Gastrocnemius medialis (tissue), 4 donors: ENCODE results near the gene M6PR. TPM values are rescaled to one million over a fixed set of nuclear protein-coding genes. Genes with fewer than 3 reads are reported as not detected.

Experiments
- ATAC-seq, 2 donors: fragments of 150-250 bp; one replicate each; pipeline ENCODE4 v1.9.1; 2016
- DNase-seq, 2 donors: peaks; one replicate each; pipeline ENCODE4 v3.0.0-alpha.2; 2019
- H3K27ac ChIP-seq, 4 donors: fragments of 200-600 bp; sonication (generic); 1 replicate in 1 of 4; 2 replicates in 3 of 4; pipeline ENCODE4 v1.5.1; 2016 to 2018; ENCODE audit warnings: mild to moderate bottlenecking in 2 of 4, moderate library complexity in 1 of 4
- H3K27me3 ChIP-seq, 3 donors: fragments of 200-600 bp; sonication (generic) in 2 of 3; 1 replicate in 1 of 3; 2 replicates in 2 of 3; pipeline versions ENCODE4 v1.5.1 to v1.6.0; 2016 to 2019; ENCODE audit warnings: mild to moderate bottlenecking in 1 of 3, moderate library complexity in 1 of 3
- H3K36me3 ChIP-seq, 2 donors: fragments of 200-600 bp; sonication (generic) in 1 of 2; one replicate each; pipeline ENCODE4 v1.5.1; 2017 to 2018
- H3K4me1 ChIP-seq, 2 donors: fragments of 200-600 bp; sonication (generic) in 1 of 2; one replicate each; pipeline ENCODE4 v1.5.1; 2016 to 2017; ENCODE audit warnings: mild to moderate bottlenecking in 2 of 2
- H3K4me3 ChIP-seq, 4 donors: fragments of 200-600 bp; sonication (generic) in 3 of 4; 1 replicate in 1 of 4; 2 replicates in 3 of 4; pipeline ENCODE4 v1.5.1; 2016 to 2019; ENCODE audit warnings: mild to moderate bottlenecking in 2 of 4
- H3K9me3 ChIP-seq, 3 donors: fragments of 200-600 bp; sonication (generic) in 2 of 3; 1 replicate in 1 of 3; 2 replicates in 2 of 3; pipeline ENCODE4 v1.5.1; 2016 to 2019
- CTCF ChIP-seq, 5 experiments: fragments of 450-650 bp in 3 of 5; fragments of 200-600 bp in 2 of 5; sonication (generic) in 2 of 5; IDR thresholded peaks in 4 of 5; conservative IDR thresholded peaks in 1 of 5; 1 replicate in 4 of 5; 2 replicates in 1 of 5; pipeline ENCODE4 v1.5.1; 2016 to 2019; ENCODE audit warnings: antibody characterized with exemption in 5 of 5, mild to moderate bottlenecking in 3 of 5, moderate library complexity in 3 of 5
- POLR2A ChIP-seq, 2 donors: fragments of 450-650 bp; IDR thresholded peaks; one replicate each; pipeline ENCODE4 v1.6.1; 2017; ENCODE audit warnings: antibody characterized with exemption in 2 of 2, mild to moderate bottlenecking in 2 of 2, moderate library complexity in 2 of 2
- in situ Hi-C, 4 donors: fragments of 200-750 bp; cut with MboI; loops; one replicate each; pipeline versions ENCODE4 v1.15.0 to v1.8.0; 2017; ENCODE audit warnings: low sequenced_read_pairs in 4 of 4
- intact Hi-C: fragments of 100-400 bp; cut with DNase I; formaldehyde crosslinking; loops from one replicate; pipeline ENCODE4 v1.15.1; 2023; ENCODE audit warnings: low total_unique reads
- total RNA-seq, 4 donors: library from RNA; depleted of rRNA; stranded (reverse); fragments of >200 nt; gene quantifications; one replicate each; pipeline versions ENCODE4 v1.1.0 to v1.2.3, GENCODE V29; 2016

Gene M6PR
- total RNA-seq, 4 donors from 2014 or later = 46.6 to 75.3 (median 66.0) TPM

GRCh38 chr12:8985213-8985754 lies 35.8 kb upstream of the M6PR start:
- H3K27ac ChIP-seq = no peak overlapping the region
- H3K36me3 ChIP-seq = peaks cover 0 to 7% of the 10 kb centered on the region in 2 donors
- intact Hi-C loops = no loop called here
- peaks cover 0 to 2% (median under 1%) of the 10 kb centered on the region in 3 donors for H3K9me3 ChIP-seq
- ATAC-seq (no peak), DNase-seq (no peak)
- no peak overlapping the region for H3K4me3 ChIP-seq
- peaks cover 0 to 10% of the 10 kb centered on the region in 2 donors for H3K4me1 ChIP-seq
- H3K27me3 ChIP-seq = no peaks in the 10 kb centered on the region
- TF ChIP-seq CTCF (IDR thresholded peaks at IDR 0.05 in 4 of 5, conservative IDR thresholded peaks at IDR 0.05 in 1 of 5) = no peak
- no peak for TF ChIP-seq POLR2A (IDR thresholded peaks at IDR 0.05)
- in situ Hi-C loops = no loop called here

- ATAC-seq (no peak), DNase-seq (no peak)
- H3K36me3 ChIP-seq = peaks cover 0 to 24% of the 10 kb centered on the region in 2 donors
- in situ Hi-C loops = no loop called here
- H3K27me3 ChIP-seq = no peaks in the 10 kb centered on the region
- peaks cover 0 to 11% (median 4%) of the 10 kb centered on the region in 3 donors for H3K9me3 ChIP-seq
- H3K27ac ChIP-seq = no peak overlapping the region
- H3K4me1 ChIP-seq = peaks cover 0 to 6% of the 10 kb centered on the region in 2 donors
- no peak for TF ChIP-seq CTCF (IDR thresholded peaks at IDR 0.05 in 4 of 5, conservative IDR thresholded peaks at IDR 0.05 in 1 of 5)
- TF ChIP-seq POLR2A (IDR thresholded peaks at IDR 0.05) = no peak
- H3K4me3 ChIP-seq = no peak overlapping the region
- intact Hi-C loops = no loop called here
These were observed 30.7 kb upstream of the M6PR start for GRCh38 chr12:8980137-8980536.

- DNase-seq (no peak), ATAC-seq (no peak)
- TF ChIP-seq POLR2A (IDR thresholded peaks at IDR 0.05) (no peak), CTCF (IDR thresholded peaks at IDR 0.05 in 4 of 5, conservative IDR thresholded peaks at IDR 0.05 in 1 of 5) (no peak)
- intact Hi-C loops = no loop called here
- Histone ChIP-seq H3K27ac (no peak overlapping the region), H3K9me3 (no peaks in the 10 kb centered on the region), H3K4me1 (no peaks in the 10 kb centered on the region), H3K36me3 (no peaks in the 10 kb centered on the region), H3K4me3 (no peak overlapping the region), H3K27me3 (no peaks in the 10 kb centered on the region)
- in situ Hi-C loops = no loop called here
These were observed 21.0 kb upstream of the M6PR start for GRCh38 chr12:8970432-8970831.

- ATAC-seq (no peak), DNase-seq (no peak)
- Histone ChIP-seq H3K36me3 (no peaks in the 10 kb centered on the region), H3K9me3 (no peaks in the 10 kb centered on the region), H3K27me3 (no peaks in the 10 kb centered on the region), H3K27ac (no peak overlapping the region), H3K4me1 (no peaks in the 10 kb centered on the region), H3K4me3 (no peak overlapping the region)
- in situ Hi-C loops (no loop called here), intact Hi-C loops (no loop called here)
- TF ChIP-seq CTCF (IDR thresholded peaks at IDR 0.05 in 4 of 5, conservative IDR thresholded peaks at IDR 0.05 in 1 of 5) = no peak
- no peak for TF ChIP-seq POLR2A (IDR thresholded peaks at IDR 0.05)
These were observed 20.5 kb upstream of the M6PR start for GRCh38 chr12:8969861-8970411.

GRCh38 chr12:8968761-8969160 lies 19.3 kb upstream of the M6PR start:
- in situ Hi-C loops = no loop called here
- no peaks in the 10 kb centered on the region for H3K27me3 ChIP-seq
- H3K27ac ChIP-seq = no peak overlapping the region
- no peaks in the 10 kb centered on the region for H3K4me1 ChIP-seq
- no peaks in the 10 kb centered on the region for H3K36me3 ChIP-seq
- no peaks in the 10 kb centered on the region for H3K9me3 ChIP-seq
- DNase-seq (no peak), ATAC-seq (no peak)
- TF ChIP-seq CTCF (IDR thresholded peaks at IDR 0.05 in 4 of 5, conservative IDR thresholded peaks at IDR 0.05 in 1 of 5) = no peak
- TF ChIP-seq POLR2A (IDR thresholded peaks at IDR 0.05) = no peak
- intact Hi-C loops = no loop called here
- no peak overlapping the region for H3K4me3 ChIP-seq
